ENCODE measurements around the gene SNX33.

- TF ChIP-seq EZH2 (IDR thresholded peaks at IDR 0.05; ENCODE audit: low read length): no peak
- TF ChIP-seq, protein P1, sequence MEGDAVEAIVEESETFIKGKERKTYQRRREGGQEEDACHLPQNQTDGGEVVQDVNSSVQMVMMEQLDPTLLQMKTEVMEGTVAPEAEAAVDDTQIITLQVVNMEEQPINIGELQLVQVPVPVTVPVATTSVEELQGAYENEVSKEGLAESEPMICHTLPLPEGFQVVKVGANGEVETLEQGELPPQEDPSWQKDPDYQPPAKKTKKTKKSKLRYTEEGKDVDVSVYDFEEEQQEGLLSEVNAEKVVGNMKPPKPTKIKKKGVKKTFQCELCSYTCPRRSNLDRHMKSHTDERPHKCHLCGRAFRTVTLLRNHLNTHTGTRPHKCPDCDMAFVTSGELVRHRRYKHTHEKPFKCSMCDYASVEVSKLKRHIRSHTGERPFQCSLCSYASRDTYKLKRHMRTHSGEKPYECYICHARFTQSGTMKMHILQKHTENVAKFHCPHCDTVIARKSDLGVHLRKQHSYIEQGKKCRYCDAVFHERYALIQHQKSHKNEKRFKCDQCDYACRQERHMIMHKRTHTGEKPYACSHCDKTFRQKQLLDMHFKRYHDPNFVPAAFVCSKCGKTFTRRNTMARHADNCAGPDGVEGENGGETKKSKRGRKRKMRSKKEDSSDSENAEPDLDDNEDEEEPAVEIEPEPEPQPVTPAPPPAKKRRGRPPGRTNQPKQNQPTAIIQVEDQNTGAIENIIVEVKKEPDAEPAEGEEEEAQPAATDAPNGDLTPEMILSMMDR (optimal IDR thresholded peaks at IDR 0.05 in 1 of 3, IDR thresholded peaks at IDR 0.05 in 1 of 3, conservative IDR thresholded peaks at IDR 0.05 in 1 of 3; ENCODE audit: extremely low read depth in 1 of 3, insufficient read depth in 2 of 3, low read length in 3 of 3): no peak
Measured at GRCh38 chr15:75641603-75642002, 6.1 kb upstream of the SNX33 start.

All from keratinocyte (primary cell).